Measurements from ENCODE around the gene ART4.
A peak's percentile ranks its signal among the peaks of the same experiment; 100 is the strongest.

Gene ART4

DNA sequence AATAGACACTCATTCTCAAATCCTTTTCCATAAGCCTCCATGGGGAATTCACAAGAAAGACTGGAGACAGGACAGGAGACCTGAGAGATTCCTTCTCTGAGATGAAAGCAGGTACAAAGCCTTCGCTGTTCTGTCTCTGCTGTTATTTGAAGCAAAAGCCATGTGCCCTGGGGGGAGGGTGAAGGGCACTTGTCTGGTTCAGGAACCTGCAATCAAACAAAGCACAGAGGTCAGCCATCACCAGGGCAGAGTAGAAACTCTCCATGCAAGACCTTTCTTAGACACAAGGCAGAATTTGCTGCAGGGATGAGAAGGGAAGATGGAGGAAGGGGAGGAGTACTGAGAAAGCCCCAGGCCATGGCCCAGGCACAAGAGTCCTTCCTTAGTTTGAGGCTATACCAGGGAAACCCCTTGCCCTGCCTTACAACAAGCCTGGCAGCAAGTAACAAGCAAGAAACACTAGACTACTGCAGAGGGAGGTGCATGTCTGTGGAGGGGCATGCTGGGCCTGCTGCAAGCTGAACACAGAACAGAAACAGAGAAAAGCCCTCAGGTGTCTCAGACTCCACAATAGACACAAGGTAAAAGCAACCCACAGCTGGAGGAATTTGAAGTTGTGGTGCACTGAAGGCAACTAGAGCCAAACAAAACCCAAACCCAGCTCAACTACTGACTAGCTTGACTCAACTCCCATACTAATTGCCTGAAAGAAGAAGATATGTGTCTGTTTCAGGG, 7.8 kb upstream of the ART4 start:
- no peak for DNase-seq (ENCODE audit: low spot score)

DNA sequence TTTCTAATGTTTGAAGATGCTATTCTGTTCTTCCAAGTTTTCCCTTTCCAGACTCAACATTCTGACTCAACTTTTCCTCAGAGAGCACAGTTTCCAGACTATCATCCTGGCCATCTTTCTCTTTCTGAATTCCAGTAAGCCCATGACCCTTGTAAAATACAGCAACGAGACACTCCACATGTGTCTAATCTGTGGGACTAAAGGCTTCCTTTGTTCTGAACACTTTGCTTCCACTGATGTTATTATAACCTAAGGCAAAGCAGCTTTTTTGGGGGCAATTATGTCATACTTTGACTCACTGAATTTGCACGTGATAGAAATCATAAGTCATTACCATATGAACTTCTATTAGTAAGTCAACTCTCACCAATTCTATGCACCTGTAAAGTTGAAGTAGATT, 6.3 kb upstream of the ART4 start:
- no peak for DNase-seq (ENCODE audit: low spot score)

DNA sequence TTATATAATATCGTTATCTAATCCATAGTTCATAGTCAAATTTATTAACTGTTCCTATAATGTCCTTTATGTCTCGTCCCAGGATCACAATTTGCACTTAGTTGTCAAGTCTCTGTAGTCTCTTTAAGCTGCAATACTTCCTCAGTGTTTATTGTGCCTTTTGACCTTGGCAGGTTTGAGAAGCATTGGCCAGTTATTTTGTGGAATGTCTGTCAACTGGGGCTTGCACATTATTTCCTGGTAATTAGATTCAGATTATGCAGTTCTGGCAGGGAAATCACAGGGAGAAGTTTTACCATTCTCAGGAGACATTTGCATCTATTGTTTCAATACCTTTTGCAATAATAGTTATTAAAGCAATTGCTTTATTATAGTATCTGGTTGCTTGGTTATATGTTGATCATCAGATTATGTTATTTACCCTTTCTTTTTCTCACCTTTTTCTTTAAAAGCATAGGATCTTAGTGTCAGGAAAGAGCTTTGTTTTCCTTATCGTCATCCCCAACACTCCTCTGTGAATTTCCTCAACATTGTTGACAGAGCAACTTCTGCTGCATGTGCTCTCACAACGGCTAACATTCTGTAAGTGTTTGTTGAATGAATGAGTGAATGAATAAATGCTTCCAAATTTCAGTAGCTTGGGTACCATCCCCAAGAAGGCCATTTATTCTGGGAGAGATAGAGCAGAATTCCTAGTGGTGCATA, 3.7 kb upstream of the ART4 start:
- no peak for DNase-seq (ENCODE audit: low spot score)

DNA sequence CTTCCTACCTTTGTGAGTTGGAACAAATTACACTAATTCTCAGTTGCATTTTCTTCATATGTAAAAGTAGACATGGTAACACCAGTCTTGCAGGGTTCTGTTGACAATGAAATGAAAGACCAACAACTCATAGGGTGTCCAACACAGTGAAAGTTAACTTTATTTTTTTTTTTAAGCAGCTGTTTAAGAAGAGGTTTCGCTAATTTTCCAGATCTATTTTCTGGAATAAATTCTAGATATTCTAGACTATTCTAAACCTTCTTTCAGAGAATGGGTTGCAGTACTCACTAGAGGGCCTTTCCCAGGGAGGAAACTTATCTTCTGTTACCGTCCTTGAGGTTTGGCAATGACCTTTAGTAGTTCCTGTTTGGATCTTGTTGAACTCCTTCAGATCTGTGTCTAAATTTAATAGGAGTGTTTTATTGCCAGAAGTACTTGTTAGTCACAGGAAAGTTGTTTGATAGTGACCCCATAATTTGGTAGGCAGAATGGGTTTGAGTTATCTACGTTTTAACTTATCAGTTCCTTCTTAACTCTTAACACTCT, 2.8 kb upstream of the ART4 start:
- DNase-seq (ENCODE audit: low spot score) = no peak

DNA sequence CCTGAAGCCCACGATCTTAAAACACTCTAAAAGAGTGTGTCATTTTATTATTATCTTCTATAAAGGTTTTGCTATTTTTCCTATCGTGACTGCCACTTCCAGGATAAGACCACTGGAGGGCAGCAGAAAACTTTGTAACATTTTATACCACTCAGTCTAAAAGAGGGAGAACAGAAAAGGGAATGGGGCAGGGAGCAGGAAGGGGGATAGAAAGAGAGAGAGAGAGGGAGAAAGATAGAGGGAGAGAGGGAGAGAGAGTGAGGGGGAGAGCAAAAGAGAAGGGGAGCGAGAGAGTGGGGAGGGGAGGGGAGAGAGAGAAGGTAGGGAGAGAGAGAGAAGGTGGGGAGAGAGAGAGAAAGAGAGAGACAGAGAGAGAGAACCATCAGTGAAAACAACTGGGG, 2.0 kb upstream of the ART4 start:
- peak; percentile 72 for DNase-seq (ENCODE audit: low spot score)

DNA sequence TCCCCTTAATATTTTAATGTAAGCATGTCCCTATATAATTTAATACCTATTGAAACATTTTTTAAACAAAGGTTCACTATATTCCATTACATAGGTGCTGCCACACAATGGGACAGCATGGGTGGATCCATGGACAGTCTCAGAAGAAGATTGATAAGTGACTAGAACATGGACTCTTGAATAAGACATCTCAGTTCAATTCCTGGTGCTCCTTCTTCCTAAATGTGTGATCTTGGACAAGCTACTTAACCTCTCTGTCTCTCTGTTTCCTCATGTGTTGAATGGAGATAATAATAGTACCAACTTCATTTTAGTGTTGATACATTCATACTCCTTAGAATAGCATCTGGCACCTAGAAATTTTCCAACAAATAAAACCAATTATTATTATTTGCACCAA, 1.1 kb upstream of the ART4 start:
- DNase-seq (ENCODE audit: low spot score) = no peak

DNA sequence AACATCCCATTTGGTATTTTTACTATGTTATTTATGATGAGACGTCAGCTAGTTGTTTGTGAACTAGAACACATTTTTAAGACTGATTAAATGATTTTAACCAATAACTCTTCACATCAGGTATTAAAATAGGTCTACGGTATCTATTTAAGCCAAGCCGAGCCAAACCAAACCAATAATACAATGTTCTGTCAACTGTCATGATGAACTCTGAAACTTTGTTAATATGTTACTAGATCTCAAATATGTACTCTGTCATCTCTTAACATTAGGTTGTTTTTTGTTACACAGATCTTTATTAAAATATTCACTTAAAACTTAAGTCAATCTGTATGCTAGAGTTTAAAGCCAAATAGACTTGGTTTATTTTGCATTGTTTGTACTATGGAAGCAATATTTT, 1.0 kb downstream of the ART4 start:
- no peak for DNase-seq (ENCODE audit: low spot score)

DNA sequence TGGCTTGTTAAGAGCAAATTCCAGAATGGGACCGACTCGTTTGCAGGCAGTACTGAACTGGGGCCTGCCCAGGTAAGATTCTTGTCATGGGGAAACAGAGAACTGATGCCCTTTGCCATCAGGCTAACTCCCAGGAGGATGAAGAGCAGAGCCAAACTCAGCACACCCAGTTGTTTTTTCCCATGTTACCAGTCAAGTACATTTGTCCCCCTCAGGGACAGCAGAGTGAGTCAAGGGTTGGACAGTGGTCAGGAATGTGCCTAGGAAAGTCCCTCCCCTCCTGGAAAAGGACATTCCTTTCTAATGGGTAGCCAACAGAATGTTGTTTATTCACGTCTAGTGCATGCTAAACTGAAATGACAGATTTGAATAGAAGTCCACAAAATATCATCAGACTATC, 1.6 kb downstream of the ART4 start:
- DNase-seq (ENCODE audit: low spot score) = no peak

DNA sequence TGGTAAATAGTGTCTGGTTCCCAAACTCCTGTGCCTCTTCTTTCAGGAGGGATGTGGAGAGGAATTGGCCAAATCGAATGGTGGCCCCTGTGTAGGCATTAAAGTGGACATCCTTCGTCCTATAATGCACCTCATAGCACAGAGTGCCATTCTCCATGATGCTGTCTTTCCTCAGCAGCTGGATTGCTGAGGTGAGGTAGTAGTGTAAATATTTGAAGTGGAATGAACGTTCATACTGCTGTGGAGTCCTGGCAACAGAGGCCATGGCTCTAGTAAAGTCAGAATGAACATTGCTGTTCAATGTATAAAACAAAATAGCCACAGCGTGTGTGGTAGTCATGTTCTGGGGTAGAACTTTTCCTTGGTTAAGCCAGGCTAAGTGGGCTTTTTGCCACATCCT, 2.7 kb downstream of the ART4 start:
- no peak for DNase-seq (ENCODE audit: low spot score)

DNA sequence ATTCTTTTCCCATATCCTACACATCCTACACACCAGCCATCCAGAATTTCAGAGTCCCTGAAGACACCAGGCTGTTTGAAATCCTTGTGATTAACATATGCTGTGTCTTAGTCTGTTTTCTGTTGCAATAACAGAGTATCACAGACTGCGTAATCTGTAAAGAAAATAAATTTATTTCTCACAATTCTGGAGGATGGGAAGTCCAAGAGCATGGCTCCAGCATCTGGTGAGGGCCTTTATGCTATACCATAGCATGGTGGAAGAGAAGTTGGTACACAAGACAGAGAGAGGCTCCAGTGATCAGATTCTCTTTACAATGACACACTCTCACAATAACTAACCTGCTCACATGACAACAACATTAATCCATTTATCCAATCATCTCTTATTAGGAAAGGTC, 4.1 kb downstream of the ART4 start:
- DNase-seq (ENCODE audit: low spot score) = no peak

DNA sequence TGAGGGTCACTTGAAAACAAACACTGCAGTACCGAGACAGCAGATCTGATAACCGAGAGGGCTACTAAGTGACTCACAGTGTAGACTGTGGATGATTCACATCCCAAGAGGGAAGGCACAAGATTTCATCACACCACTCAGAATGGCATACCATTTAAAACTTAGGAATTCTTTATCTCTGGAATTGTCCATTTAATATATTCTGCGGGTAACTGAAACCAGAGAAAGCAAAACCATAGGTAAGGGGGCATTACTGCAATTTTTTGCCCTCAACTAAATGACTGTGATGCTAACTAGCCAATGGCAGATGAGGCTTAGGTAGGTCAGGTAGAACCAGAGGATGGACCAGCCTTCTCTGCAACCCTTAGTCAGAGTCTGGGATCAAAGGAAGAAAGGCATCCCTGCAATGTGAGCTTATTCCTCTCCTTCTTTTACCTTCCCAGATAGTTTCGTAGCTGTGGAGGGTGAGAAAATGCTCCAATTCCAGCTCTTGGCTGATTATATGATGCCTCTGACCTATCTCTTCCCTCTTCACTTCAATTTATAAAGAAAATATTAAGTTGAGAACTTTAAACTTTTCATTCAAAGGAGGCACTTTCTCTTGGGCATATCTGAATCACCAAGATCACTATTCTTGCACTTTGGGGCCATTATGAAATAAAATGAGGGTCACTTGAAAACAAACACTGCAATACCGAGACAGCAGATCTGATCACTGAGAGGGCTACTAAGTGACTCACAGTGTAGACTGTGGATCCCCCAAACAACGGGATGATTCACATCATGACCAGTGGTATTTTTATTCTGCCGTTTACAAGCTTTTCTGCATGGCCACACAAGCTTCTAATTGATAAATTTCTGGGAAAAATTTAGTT, 6.8 kb downstream of the ART4 start:
- DNase-seq (ENCODE audit: low spot score) = no peak

DNA sequence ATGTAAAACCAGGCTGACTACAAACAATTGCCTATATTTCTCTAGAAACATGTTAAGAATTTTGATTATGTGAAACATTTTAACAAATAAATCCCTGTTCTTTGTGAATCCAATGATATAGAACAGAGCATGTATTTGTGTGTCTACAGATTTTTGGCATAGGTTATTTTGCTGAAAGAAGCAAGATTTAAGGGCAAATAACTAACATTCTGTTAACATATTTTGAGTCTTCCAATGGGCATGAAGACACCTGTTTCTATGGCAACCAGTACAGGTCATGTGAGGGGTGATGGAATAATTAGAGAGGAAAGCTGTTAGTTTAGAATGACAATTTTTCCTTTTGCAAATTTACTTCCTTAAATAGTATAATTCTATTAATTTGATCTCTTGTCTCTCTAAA, 8.8 kb downstream of the ART4 start:
- no peak for DNase-seq (ENCODE audit: low spot score)

DNA sequence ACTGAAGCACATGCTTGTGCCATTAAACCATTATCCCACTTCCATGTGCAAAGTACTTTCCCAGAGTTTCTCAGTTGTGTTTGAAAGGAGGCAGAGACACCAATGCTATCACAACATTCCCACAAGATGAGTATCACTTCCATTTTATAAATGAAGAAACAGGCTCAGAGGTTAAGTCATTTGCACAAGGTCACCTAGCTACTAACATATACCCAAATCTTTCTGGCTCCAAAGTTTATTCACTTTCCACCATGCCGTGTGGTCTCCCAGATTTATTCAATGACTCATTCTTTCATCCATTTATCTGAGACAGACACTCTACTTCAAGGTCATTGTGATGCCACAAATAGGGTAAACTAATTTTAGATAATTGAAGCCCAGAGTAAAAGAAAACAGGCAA, 9.4 kb downstream of the ART4 start:
- no peak for DNase-seq (ENCODE audit: low spot score)

DNA sequence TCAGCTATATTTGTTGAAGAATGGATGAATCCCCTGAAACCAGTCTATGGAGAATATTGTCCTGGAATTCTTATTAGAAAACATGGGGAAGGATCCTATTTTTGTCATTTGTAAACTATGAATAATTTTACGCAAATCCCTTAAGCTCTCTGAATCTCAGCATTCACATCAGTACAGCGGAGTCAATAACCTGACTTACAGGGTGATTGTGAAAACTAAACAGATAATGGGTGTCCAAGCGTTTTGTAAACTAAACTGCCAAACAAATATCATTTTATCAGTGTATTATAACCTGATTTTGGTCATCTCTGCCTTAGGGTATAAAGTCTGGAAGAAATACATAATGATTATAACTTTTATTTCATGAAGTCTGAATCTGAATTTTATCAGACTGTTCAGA, 10.0 kb downstream of the ART4 start:
- DNase-seq (ENCODE audit: low spot score) = no peak

DNA sequence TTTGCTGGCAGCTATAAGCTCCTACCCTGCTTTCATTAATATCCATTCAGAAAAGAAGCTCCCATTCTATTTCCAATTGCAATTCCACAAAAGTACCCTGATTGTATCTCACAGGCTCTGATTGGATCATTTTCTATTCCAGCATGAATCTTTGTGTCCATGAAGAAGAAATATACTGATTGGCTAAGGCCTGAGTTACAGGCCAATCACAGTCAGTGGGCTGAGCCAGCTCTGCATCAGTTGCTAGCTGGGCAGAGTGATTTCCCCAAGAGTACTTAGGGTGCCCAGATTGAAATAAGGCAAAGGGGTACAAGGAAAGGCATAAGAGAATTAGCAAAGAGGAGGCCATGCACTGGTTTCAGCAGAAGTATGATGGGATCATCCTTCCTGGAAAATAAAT, 14.4 kb downstream of the ART4 start:
- no peak for DNase-seq (ENCODE audit: low spot score)

DNA sequence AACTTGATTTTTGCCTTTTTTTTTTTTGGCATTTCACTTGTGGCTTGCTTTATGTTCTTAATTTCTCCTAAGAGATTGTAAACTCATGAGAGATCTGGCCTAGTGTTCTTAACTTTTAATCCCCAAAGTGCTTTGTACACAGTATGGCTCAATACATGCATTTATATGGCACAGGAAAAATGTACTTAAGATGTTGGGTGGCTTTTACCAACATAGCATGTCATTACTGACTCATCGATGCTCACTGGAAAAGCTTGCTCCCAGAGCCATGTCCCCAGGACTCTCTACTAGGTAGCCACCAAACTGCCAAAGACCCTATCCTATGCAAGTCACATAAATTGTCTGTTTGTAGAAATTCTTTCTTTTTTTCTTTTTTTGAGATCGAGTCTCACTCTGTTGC, 16.3 kb downstream of the ART4 start:
- no peak for DNase-seq (ENCODE audit: low spot score)

DNA sequence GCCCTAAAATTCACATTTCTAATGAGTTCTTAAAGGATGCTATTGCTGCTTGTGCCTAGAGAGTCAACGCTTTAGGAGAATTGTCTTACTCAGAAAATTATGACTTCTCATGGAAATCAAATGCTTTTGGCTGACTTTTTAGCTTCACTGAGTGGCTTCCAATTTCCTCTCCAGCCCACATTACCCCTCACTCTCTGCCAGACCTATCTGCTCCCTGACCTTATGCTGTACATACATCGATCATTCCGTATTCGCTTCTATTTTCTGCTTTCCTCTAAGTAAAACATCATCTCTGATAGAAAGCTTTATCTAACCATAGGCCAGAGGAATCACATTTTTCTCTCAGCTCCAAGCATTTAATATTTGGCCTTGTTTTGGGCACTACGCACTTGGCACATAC, 16.8 kb downstream of the ART4 start:
- no peak for DNase-seq (ENCODE audit: low spot score)

DNA sequence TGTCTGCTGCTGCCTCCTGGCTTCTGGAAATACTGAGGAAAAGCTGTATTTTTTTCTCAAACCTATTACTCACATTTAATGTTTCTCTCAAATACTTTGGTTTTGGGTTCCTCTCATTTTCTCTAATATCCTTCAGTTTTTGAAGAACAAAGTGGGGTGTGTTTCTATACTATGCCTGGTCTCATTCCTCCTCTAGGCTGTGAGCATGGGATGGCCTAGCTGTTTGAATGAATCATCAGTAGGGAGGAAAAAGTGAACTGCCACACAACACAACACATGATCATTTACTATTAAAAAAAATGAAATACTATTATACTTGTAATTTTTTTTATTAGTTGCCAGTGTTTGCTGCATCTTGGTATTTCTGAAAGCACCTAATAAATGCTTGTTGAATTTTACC, 18.1 kb downstream of the ART4 start:
- no peak for DNase-seq (ENCODE audit: low spot score)

DNA sequence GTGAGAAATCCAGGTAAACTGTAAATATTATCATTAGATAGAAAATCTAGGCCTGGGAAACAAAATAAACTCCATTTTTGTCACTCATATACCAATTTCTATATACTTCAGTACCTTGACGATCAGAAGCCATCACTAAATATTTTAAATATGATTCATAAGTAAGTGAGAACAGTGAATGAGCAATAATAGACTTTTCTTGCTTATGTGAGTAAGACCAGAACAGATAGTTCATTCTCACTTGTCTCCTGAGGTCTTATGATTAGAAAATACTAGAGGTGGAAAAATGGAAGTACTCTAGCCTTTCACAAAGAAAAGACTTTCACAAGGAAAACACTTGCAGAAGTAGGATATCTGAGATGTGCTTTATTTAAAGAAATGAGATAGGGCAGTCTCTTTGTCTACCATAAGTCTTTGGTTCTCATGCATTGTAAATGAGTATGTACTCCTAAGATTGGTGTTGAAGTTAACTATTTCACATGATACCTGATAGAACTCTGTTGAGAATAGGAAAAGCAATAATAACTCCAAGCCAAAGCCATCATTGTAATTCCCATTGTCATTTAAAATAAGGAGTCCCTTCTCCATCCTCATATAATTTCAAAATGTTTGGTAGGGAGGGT, 19.2 kb downstream of the ART4 start:
- DNase-seq (ENCODE audit: low spot score) = no peak

DNA sequence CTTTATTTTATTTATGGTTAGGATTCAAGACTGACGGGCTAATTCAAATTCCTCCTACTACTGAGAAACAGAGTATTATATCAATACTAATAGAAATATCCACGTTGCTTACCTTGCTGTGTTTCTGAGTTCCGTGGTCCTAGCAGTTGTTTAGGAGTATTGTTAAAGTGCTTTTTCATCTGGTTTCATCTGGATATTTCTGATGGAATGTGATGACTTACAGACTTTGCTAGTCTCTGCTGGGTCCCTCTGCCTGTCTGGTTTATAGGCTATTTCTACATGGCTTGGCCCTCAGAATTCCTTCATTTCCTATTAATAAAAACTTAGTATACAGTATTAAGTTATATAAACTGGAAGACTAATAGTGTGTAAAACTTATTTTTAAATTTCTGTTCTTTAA, 29.3 kb downstream of the ART4 start, which contains the start of gene SMCO3:
Gene SMCO3, minus strand, starts transcription at position 169 of the 400 bp plus-strand sequence. CDS start 7,502 bp downstream, outside the sequence.
- DNase-seq (ENCODE audit: low spot score) = no peak

DNA sequence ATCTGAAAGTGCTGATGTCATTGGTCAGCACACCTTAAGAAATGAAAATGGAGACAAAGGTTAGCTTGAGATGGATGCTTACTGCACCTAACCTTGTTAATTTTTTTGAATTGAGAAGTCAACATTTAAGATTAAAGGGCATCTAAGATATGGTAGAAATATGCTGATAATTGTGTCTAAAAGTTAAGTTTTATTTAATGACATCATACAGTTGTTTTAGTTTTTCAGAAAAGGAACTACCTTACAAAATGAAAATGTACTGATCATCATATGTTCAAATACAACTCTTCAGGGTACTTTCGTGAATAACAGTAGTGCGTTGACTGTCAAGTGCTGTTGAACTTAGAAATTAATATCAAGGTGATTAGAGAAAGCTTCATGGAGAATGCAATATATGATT, 31.8 kb downstream of the ART4 start:
- no peak for DNase-seq (ENCODE audit: low spot score)

DNA sequence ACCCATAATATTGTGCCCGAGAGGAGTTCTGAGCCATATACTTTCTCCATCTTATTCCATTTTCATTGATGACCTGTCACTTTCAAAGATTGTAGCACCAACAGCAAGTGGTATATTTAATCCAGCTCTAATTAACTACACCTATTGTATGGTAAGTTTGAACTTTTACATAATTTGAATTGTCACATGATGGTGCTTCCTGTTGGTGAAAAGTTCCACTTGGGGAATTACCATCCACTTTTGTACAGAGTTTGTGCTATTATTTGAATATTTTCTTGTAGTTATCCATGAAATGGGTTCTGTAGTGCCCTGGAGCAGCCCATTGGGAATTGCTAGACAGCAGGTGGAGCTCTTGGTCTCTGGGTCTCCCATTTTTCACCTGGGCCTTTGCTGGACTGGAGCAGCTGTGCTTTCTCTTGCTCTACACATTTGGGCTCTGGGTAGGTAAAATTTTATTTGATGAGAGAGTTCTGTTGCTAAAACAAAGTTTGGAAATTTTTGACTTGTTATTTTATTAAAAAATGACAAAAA, 32.3 kb downstream of the ART4 start:
- DNase-seq (ENCODE audit: low spot score) = no peak

Measured in CD4-positive, alpha-beta T cell treated with Interleukin-15 for 4 hours (primary cell).